Measurements from ENCODE around the gene MRPL48. TPM values are rescaled to one million over a fixed set of nuclear protein-coding genes. Genes with fewer than 3 reads are reported as not detected.
"Not testable (repeated sequence)": the region's sequence is repeated elsewhere in the genome, so short reads cannot be mapped to it uniquely, and the experiment has no call there.

The MRPL48 gene
- total and polyA plus RNA-seq, 4 donors: 20.5 to 38.1 (median 31.0) TPM

DNA sequence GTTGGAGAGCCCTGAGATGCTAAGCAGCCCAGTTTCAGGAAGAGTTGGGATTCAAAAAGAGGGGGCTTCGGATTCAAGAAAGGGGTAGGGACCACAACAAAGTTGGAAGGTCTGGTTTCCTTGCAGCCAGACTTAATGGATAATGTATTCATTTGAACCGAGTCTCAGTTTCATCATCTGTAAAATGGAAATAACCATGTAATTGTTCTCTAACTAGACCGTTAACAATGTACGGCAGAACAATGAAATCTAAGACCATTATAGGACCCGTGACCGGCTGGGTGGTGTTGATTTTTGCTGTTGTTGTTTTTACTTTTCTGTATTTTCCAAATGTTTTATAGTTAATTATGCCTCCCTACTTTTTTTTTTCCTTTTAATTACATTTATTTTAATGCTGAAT lies 6.4 kb upstream of the MRPL48 start:
- DNase-seq: no peak
- H3K27ac ChIP-seq (ENCODE audit: low read depth in 1 of 2, low read length in 1 of 2): no peak overlapping the region
- H3K4me3 ChIP-seq: no peak overlapping the region
- no peaks in the 10 kb centered on the region for H3K36me3 ChIP-seq (ENCODE audit: control insufficient read depth in 4 of 4, insufficient read depth in 4 of 4, low read length in 4 of 4)
- no peak overlapping the region for H3K9ac ChIP-seq (ENCODE audit: insufficient read depth in 1 of 2, low read length in 2 of 2)
- no peaks in the 10 kb centered on the region for H3K27me3 ChIP-seq (ENCODE audit: control insufficient read depth in 3 of 3, insufficient read depth in 3 of 3, low read length in 2 of 3)
- no peak for ATAC-seq (ENCODE audit: insufficient read depth, low FRiP score)
- no peaks in the 10 kb centered on the region for H3K4me1 ChIP-seq (ENCODE audit: control insufficient read depth in 5 of 5, insufficient read depth in 5 of 5, low read length in 5 of 5)
- TF ChIP-seq, protein P1, sequence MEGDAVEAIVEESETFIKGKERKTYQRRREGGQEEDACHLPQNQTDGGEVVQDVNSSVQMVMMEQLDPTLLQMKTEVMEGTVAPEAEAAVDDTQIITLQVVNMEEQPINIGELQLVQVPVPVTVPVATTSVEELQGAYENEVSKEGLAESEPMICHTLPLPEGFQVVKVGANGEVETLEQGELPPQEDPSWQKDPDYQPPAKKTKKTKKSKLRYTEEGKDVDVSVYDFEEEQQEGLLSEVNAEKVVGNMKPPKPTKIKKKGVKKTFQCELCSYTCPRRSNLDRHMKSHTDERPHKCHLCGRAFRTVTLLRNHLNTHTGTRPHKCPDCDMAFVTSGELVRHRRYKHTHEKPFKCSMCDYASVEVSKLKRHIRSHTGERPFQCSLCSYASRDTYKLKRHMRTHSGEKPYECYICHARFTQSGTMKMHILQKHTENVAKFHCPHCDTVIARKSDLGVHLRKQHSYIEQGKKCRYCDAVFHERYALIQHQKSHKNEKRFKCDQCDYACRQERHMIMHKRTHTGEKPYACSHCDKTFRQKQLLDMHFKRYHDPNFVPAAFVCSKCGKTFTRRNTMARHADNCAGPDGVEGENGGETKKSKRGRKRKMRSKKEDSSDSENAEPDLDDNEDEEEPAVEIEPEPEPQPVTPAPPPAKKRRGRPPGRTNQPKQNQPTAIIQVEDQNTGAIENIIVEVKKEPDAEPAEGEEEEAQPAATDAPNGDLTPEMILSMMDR (IDR thresholded peaks at IDR 0.05; ENCODE audit: control extremely low read depth, extremely low read depth): no peak
- WGBS, 2 donors: 93% methylated on average over 6 of the region's 6 CpGs
- H3K9me3 ChIP-seq (ENCODE audit: control insufficient read depth in 4 of 4, insufficient read depth in 3 of 4, low read length in 3 of 4): no peaks in the 10 kb centered on the region

DNA sequence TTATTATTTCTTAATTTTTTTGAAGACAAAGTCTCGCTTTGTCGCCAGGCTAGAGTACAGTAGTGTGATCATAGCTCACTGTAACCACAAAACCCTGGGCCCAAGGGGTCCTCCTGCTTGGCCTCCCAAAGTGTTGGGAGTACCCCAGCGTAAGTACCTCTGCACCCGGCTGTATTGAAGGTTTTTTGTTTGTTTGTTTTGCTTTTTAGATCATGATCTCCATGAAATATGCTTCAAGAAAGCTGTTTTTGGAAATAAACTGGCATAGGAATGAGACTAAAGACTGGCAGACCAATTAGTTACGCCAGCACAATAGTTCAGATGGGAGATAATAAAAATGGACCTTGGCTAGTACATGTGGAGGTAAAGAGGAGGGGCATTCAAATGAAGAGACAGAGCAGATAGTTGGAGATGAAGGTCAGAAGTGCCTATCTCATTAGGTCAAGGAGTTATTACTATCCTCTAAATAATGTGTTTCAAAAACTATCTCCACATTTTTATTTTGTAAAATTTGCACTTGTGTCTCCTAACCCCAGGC lies 4.1 kb upstream of the MRPL48 start:
- DNase-seq (no peak), ATAC-seq (ENCODE audit: insufficient read depth, low FRiP score) (no peak)
- no peak overlapping the region for H3K9ac ChIP-seq (ENCODE audit: insufficient read depth in 1 of 2, low read length in 2 of 2)
- WGBS, 2 donors: 86 to 88% methylated on average over 5 of the region's 5 CpGs
- TF ChIP-seq, protein P1 (IDR thresholded peaks at IDR 0.05; ENCODE audit: control extremely low read depth, extremely low read depth): no peak
- H3K9me3 ChIP-seq (ENCODE audit: control insufficient read depth in 4 of 4, insufficient read depth in 3 of 4, low read length in 3 of 4): no peaks in the 10 kb centered on the region
- H3K27me3 ChIP-seq (ENCODE audit: control insufficient read depth in 3 of 3, insufficient read depth in 3 of 3, low read length in 2 of 3): no peaks in the 10 kb centered on the region
- no peak overlapping the region for H3K4me3 ChIP-seq
- no peaks in the 10 kb centered on the region for H3K36me3 ChIP-seq (ENCODE audit: control insufficient read depth in 4 of 4, insufficient read depth in 4 of 4, low read length in 4 of 4)
- H3K27ac ChIP-seq (ENCODE audit: low read depth in 1 of 2, low read length in 1 of 2): no peak overlapping the region
- H3K4me1 ChIP-seq (ENCODE audit: control insufficient read depth in 5 of 5, insufficient read depth in 5 of 5, low read length in 5 of 5): peaks cover 0 to 4% (median 0%) of the 10 kb centered on the region in 5 donors

DNA sequence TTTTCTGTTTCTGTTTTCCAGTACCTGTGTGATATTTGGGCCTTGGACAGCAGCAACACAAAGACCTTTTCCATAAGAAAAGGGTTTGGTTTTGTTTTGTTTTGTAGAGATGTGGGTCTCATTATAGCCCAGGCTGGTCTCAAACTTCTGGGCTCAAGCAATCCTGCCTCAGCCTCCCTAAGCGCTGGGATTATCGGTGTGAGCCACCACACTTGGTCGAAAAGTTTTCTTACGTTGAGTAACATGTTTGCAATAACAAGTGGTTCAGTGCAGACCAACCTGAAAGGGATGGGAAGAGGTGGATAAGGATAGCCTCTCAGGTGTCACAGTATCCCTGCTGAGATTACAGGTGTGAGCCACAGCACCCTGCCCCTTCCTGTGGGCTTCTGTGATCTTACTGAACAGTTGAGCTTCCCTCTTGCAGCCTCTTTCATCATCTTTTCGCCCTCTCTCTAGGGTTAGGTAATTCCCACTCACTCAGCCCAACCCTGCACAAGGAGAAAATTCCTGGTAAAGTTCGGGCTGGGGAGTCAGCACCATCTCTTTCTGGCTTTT lies 3.5 kb upstream of the MRPL48 start:
- Histone ChIP-seq H3K36me3 (ENCODE audit: control insufficient read depth in 4 of 4, insufficient read depth in 4 of 4, low read length in 4 of 4) (no peaks in the 10 kb centered on the region), H3K9me3 (ENCODE audit: control insufficient read depth in 4 of 4, insufficient read depth in 3 of 4, low read length in 3 of 4) (no peaks in the 10 kb centered on the region), H3K4me1 (ENCODE audit: control insufficient read depth in 5 of 5, insufficient read depth in 5 of 5, low read length in 5 of 5) (peaks cover 0 to 4% (median 0%) of the 10 kb centered on the region in 5 donors), H3K27me3 (ENCODE audit: control insufficient read depth in 3 of 3, insufficient read depth in 3 of 3, low read length in 2 of 3) (no peaks in the 10 kb centered on the region), H3K9ac (ENCODE audit: insufficient read depth in 1 of 2, low read length in 2 of 2) (no peak overlapping the region), H3K4me3 (no peak overlapping the region), H3K27ac (ENCODE audit: low read depth in 1 of 2, low read length in 1 of 2) (no peak overlapping the region)
- ATAC-seq (ENCODE audit: insufficient read depth, low FRiP score) (no peak), DNase-seq (no peak)
- 70 to 80% methylated on average over 6 of the region's 6 CpGs for WGBS, 2 donors
- TF ChIP-seq, protein P1 (IDR thresholded peaks at IDR 0.05; ENCODE audit: control extremely low read depth, extremely low read depth): no peak

DNA sequence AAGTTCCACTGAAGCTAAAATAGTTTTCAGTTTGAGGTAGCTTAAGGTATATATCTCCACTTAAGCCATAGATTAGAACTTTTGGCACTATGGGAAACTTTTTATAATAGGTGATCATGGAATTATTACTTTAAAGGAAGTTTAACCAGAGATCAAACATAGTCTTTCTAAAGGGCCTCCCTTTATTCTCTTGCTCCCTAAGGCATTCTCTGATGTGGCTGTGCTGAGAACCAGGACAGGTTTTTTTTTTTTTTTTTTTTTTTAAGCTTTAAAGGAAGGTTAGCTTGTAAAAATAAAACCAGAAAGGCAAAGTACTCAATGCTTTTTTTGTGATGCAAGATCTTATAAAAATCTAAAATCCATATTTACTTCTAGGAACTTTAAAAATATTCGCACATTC lies 2.9 kb upstream of the MRPL48 start:
- Histone ChIP-seq H3K9me3 (ENCODE audit: control insufficient read depth in 4 of 4, insufficient read depth in 3 of 4, low read length in 3 of 4) (no peaks in the 10 kb centered on the region), H3K36me3 (ENCODE audit: control insufficient read depth in 4 of 4, insufficient read depth in 4 of 4, low read length in 4 of 4) (no peaks in the 10 kb centered on the region), H3K4me3 (no peak overlapping the region), H3K4me1 (ENCODE audit: control insufficient read depth in 5 of 5, insufficient read depth in 5 of 5, low read length in 5 of 5) (peaks cover 0 to 4% (median 0%) of the 10 kb centered on the region in 5 donors), H3K9ac (ENCODE audit: insufficient read depth in 1 of 2, low read length in 2 of 2) (no peak overlapping the region), H3K27me3 (ENCODE audit: control insufficient read depth in 3 of 3, insufficient read depth in 3 of 3, low read length in 2 of 3) (no peaks in the 10 kb centered on the region), H3K27ac (ENCODE audit: low read depth in 1 of 2, low read length in 1 of 2) (no peak overlapping the region)
- no peak for ATAC-seq (ENCODE audit: insufficient read depth, low FRiP score)
- DNase-seq: no peak
- TF ChIP-seq, protein P1 (IDR thresholded peaks at IDR 0.05; ENCODE audit: control extremely low read depth, extremely low read depth): no peak
- 92 to 98% methylated on average over 1 of the region's 1 CpG for WGBS, 2 donors

DNA sequence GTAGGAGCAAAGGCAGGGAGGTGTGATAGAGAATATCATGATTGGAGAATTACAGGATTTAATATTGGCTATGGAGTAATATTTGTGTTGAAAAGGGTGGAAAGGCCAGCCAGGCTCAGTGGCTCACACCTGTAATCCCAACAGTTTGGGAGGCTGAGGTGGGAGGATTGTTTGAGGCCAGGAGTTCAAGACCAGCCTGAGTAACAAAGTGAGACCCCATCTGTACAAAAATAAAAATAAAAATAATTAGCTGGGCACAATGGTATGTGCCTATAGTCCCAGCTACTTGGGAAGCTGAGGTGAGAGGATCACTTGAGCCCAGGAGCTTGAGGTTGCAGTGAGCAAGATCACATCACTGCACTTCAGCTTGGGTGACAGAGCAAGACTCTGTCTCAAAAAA lies 2.2 kb upstream of the MRPL48 start:
- not testable (repeated sequence) for ATAC-seq (ENCODE audit: insufficient read depth, low FRiP score)

More for the DNA sequence above, 2.2 kb upstream of the MRPL48 start:
- not testable (repeated sequence) for DNase-seq; H3K36me3 ChIP-seq (ENCODE audit: control insufficient read depth in 4 of 4, insufficient read depth in 4 of 4, low read length in 4 of 4); H3K27me3 ChIP-seq (ENCODE audit: control insufficient read depth in 3 of 3, insufficient read depth in 3 of 3, low read length in 2 of 3); H3K4me1 ChIP-seq (ENCODE audit: control insufficient read depth in 5 of 5, insufficient read depth in 5 of 5, low read length in 5 of 5); H3K27ac ChIP-seq (ENCODE audit: low read depth in 1 of 2, low read length in 1 of 2); H3K9me3 ChIP-seq (ENCODE audit: control insufficient read depth in 4 of 4, insufficient read depth in 3 of 4, low read length in 3 of 4); H3K4me3 ChIP-seq; H3K9ac ChIP-seq (ENCODE audit: insufficient read depth in 1 of 2, low read length in 2 of 2)
